GM10847 (cell line): ENCODE measurements around the gene ARRDC1.

Source experiments
- POLR2A ChIP-seq: IDR thresholded peaks from 2 replicates; pipeline ENCODE4 v1.6.1; 2011; ENCODE audit not compliant: insufficient read length; ENCODE audit errors: extremely low read depth

The ARRDC1 gene

DNA sequence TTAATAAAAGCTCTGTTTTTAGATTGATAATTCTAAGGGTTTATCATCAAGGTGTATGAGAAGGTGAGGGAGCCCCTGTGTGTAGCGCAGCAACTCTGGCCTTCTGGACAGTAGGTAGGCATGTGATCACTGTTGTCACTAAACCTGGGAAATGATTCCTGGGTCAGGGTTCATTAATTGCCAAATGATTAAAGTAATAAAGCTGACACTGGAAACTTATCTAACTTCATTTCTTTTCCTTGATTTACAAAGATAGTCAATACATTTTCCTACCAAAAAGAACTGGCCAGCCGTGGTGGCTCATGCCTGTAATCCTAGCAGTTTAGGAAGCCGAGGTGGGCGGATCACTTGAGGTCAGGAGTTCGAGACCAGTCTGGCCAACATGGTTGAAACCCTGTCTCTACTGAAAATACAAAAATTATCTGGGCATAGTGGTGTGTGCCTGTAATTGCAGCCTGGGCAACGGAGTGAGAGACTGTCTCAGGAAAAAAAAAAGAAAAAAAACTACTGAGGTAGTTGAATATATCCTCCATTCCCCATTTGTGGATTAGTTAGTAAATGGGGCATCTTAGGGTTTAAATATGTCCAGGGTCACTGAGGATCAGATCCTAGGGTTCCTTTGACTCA, 15.8 kb downstream of the ARRDC1 start:
- no peak for TF ChIP-seq POLR2A

DNA sequence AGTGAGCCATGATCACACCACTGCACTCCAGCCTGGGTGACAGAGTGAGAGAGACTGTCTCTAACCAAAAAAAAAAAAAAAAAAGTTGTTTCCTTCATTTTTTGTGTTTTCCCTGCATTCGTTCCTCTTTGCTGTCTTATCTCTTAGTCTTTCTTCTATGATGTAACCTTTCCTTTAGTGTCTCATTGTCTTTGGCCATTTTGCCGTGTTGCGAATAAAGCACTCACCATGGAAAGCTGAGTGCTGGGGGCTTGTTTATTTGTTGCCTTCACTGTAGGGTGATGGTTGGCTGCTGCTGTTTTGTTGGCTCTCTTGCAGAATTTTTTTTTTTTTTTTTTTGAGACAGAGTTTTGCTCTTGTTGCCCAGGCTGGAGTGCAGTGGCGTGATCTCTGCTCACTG, 21.0 kb downstream of the ARRDC1 start:
- no peak for TF ChIP-seq POLR2A

DNA sequence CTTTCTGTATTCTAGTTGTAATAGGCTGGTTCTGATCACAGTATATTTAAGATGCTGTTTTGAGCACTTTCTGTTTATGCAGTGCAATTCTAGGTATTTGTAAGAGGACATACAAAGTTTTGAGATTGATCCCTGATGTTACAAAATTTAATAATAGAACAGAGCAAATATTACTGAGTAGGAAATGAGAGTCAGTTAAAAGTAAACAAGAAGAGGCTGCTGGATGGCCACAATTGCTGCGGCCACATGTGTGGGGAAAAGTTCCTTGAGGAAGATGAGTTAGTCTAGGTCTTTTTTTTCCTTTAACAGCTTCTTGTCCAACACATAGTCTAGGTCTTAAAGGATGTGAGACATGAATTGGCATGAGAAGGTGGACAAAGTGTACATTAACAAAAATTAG, 24.6 kb downstream of the ARRDC1 start:
- TF ChIP-seq POLR2A = no peak

DNA sequence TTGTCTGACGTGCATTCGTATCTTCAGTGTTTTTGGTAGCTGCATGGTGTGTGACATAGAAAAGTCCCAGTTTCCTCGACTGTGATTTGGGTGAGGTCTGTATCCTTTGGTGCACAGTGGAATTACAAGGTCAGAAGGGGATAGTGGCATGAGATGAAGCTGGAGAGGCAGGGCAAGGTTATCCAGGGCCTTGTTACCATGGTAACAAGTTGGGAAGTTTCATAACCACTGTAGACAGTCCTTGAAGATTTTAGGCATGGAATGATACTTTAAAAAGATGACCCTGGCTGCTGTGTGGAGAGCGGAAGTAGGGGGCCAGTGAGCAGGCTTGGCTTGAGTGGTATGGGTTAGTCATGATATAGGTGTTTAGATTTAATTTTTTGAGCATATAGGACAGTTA, 25.2 kb downstream of the ARRDC1 start:
- no peak for TF ChIP-seq POLR2A

- no peak for TF ChIP-seq POLR2A
These were observed 26.1 kb downstream of the ARRDC1 start for GRCh38 chr9:137631345-137632229.

DNA sequence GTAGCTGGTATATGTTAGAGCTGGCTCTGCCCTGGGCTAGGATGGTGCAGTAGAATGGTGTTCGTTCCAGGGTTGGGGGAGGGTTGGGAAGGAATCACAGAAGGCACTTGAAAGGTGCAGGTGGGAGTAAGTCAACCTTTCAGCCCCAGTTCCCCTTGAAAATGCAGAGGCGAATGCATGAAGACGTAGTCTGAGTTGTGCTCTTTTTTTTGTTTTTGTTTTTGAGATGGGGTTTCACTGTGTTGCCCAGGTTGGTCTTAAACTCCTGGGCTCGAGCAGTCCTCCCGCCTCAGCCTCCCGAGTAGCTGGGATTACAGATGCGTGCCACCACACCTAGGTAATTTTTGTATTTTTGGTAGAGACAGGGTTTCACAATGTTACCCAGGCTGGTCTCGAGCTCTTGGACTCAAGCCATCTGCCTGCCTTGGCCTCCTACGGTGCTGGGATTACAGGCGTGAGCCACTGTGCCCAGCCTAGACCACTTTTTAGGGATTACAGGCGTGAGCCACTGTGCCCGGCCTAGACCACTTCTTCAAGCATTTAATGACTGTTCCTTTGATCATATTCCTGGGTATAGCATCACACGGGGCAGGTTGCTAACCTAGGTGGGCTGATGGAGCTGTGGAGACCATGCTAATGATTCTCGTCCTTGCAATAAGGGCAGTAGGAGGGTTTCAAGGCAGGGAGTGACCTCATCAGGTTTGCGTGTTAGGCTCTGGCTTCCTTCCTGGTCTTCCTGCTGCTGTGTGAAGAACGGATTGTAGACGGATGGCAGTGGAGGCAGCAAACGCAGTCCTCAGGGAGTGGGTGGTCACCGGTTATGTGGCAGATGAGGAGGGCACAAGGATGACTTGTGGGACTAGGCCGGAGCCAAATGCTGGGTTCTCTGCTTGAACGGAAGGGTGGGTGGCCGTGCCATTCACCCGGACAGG, 27.0 kb downstream of the ARRDC1 start:
- no peak for TF ChIP-seq POLR2A

- no peak for TF ChIP-seq POLR2A
These were observed 28.5 kb downstream of the ARRDC1 start for GRCh38 chr9:137634016-137634415.

DNA sequence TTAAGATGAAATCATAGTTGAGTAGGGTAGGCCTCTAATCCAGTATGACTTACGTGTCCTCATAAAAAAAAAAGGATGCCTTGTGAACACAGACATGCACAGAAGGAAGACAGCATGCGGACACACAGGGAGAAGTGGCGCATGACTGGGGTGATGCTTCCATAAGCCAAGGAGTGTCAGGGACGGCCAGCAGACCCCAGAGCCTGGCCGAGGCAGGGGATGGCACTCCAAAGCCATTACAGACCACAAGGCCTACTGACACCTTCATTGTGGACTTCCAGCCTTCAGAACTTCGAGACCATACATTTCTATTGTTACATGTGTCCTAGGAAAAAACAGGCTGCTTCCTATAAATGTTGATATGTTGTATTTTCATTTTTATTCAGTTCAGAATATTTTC, 33.2 kb downstream of the ARRDC1 start:
- no peak for TF ChIP-seq POLR2A

GRCh38 chr9:137639303-137640051, 34.0 kb downstream of the ARRDC1 start:
- TF ChIP-seq POLR2A = no peak

- no peak for TF ChIP-seq POLR2A
These were observed 35.4 kb downstream of the ARRDC1 start for GRCh38 chr9:137640862-137641261.

- TF ChIP-seq POLR2A = no peak
These were observed 36.7 kb downstream of the ARRDC1 start for GRCh38 chr9:137642118-137642601.

GRCh38 chr9:137642892-137643291, 37.4 kb downstream of the ARRDC1 start:
- TF ChIP-seq POLR2A = no peak

DNA sequence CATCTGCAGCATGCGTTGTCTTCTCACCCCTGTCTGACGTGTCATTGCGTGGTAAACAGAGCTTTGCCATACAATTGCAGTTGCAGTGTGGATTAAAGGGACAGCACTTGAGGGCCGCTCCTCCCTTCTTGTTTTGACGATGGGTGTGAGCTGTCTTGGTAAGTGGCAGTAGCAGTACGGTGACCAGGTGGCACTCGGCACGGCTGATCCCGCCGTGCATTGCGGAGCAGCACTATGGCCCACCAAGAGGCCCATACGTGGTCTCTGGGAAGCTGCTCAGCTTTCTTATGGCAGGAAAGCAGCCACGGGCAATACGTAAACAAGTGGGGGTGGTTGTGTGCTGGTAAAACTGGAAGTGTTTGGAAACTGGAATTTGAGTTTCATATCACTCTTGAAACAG, 38.4 kb downstream of the ARRDC1 start:
- TF ChIP-seq POLR2A = no peak

GRCh38 chr9:137645211-137645610, 39.7 kb downstream of the ARRDC1 start:
- no peak for TF ChIP-seq POLR2A

- no peak for TF ChIP-seq POLR2A
These were observed 40.9 kb downstream of the ARRDC1 start for GRCh38 chr9:137646341-137646740.
